Mesenchymal stem cell (in vitro differentiated cells and primary cell): Measurements from ENCODE around the gene AHDC1.

Source experiments
- DNase-seq: peaks from one replicate; pipeline ENCODE4 v3.0.0-alpha.2; 2013
- H2AFZ ChIP-seq: one replicate; pipeline ENCODE4 v1.6.1; 2013; ENCODE audit warnings: low read depth, mild to moderate bottlenecking, control low read depth, inconsistent platforms, low read length, moderate library complexity
- H2AK5ac ChIP-seq: 2 replicates; pipeline ENCODE4 v1.6.1; 2013; ENCODE audit warnings: low read length, moderate library complexity, mild to moderate bottlenecking, inconsistent platforms; ENCODE audit not compliant: severe bottlenecking
- H2BK120ac ChIP-seq: one replicate; pipeline ENCODE4 v1.6.1; 2013; ENCODE audit warnings: low read depth, mild to moderate bottlenecking, inconsistent platforms, low read length, moderate library complexity
- H2BK12ac ChIP-seq, 2 experiments: one replicate each; pipeline ENCODE4 v1.6.1; 2013; ENCODE audit warnings: inconsistent platforms in 2 of 2, low read length in 2 of 2, mild to moderate bottlenecking in 2 of 2, moderate library complexity in 2 of 2, control low read depth in 1 of 2
- H2BK15ac ChIP-seq: one replicate; pipeline ENCODE4 v1.6.1; 2013; ENCODE audit warnings: mild to moderate bottlenecking, low read depth, inconsistent platforms; ENCODE audit not compliant: poor library complexity, severe bottlenecking
- H2BK5ac ChIP-seq: 2 replicates; pipeline ENCODE4 v1.6.1; 2013; ENCODE audit warnings: low read depth, mild to moderate bottlenecking, low read length, control low read depth, inconsistent platforms; ENCODE audit not compliant: poor library complexity, severe bottlenecking
- H3K14ac ChIP-seq, 2 experiments: one replicate each; pipeline ENCODE4 v1.6.1; 2013; ENCODE audit warnings: inconsistent platforms in 2 of 2, low read length in 2 of 2, control low read depth in 1 of 2, mild to moderate bottlenecking in 1 of 2, moderate library complexity in 1 of 2
- H3K18ac ChIP-seq, 2 experiments: one replicate each; pipeline ENCODE4 v1.6.1; 2013; ENCODE audit warnings: inconsistent platforms in 2 of 2, low read length in 2 of 2, control low read depth in 1 of 2, low read depth in 1 of 2, mild to moderate bottlenecking in 1 of 2
- H3K23ac ChIP-seq, 2 experiments: one replicate each; pipeline ENCODE4 v1.6.1; 2013; ENCODE audit warnings: inconsistent platforms in 2 of 2, low read length in 2 of 2, mild to moderate bottlenecking in 2 of 2, moderate library complexity in 2 of 2, control low read depth in 1 of 2
- H3K27ac ChIP-seq: 2 replicates; pipeline ENCODE4 v1.5.1; 2013; ENCODE audit warnings: mild to moderate bottlenecking, moderate library complexity, low read length, control low read depth, inconsistent platforms; ENCODE audit not compliant: poor library complexity, severe bottlenecking
- H3K27me3 ChIP-seq, 2 experiments: 2 replicates each; pipeline versions ENCODE4 v1.6.1 to v1.7.0; 2013; ENCODE audit warnings: low read length in 2 of 2, mild to moderate bottlenecking in 2 of 2, moderate library complexity in 2 of 2, control low read depth in 1 of 2, inconsistent platforms in 1 of 2; ENCODE audit not compliant: control insufficient read depth in 1 of 2, insufficient read depth in 1 of 2
- H3K36me3 ChIP-seq, 2 experiments: 2 replicates each; pipeline versions ENCODE4 v1.6.1 to v1.7.0; 2013; ENCODE audit warnings: low read length in 2 of 2, control low read depth in 1 of 2, inconsistent platforms in 1 of 2, low read depth in 1 of 2, mild to moderate bottlenecking in 1 of 2; ENCODE audit not compliant: insufficient read depth in 2 of 2, control insufficient read depth in 1 of 2
- H3K4ac ChIP-seq, 2 experiments: one replicate each; pipeline ENCODE4 v1.6.1; 2013; ENCODE audit warnings: inconsistent platforms in 2 of 2, low read length in 2 of 2, mild to moderate bottlenecking in 2 of 2, moderate library complexity in 2 of 2, control low read depth in 1 of 2, low read depth in 1 of 2
- H3K4me1 ChIP-seq: 2 replicates; pipeline ENCODE4 v1.6.1; 2013; ENCODE audit warnings: low read depth, low read length, control low read depth; ENCODE audit not compliant: control insufficient read depth, insufficient read depth
- H3K4me2 ChIP-seq: 2 replicates; pipeline ENCODE4 v1.6.1; 2013; ENCODE audit warnings: low read length, mild to moderate bottlenecking, inconsistent platforms; ENCODE audit not compliant: poor library complexity, severe bottlenecking
- H3K4me3 ChIP-seq, 2 experiments: 2 replicates each; pipeline versions ENCODE4 v1.5.1 to v1.7.0; 2013; ENCODE audit warnings: low read length in 2 of 2, mild to moderate bottlenecking in 2 of 2, control low read depth in 1 of 2, low read depth in 1 of 2; ENCODE audit not compliant: insufficient read depth in 1 of 2
- H3K79me1 ChIP-seq: replicated peaks from 2 replicates; pipeline ENCODE4 v1.6.1; 2013; ENCODE audit warnings: mild to moderate bottlenecking, control low read depth, low read length, inconsistent platforms; ENCODE audit not compliant: poor library complexity, severe bottlenecking
- H3K9ac ChIP-seq: 2 replicates; pipeline ENCODE4 v1.7.0; 2013; ENCODE audit warnings: mild to moderate bottlenecking, low read length, moderate library complexity
- H3K9me3 ChIP-seq: 2 replicates; pipeline ENCODE4 v1.7.0; 2013; ENCODE audit warnings: mild to moderate bottlenecking, low read length; ENCODE audit not compliant: control insufficient read depth
- H4K8ac ChIP-seq: one replicate; pipeline ENCODE4 v1.6.1; 2013; ENCODE audit warnings: inconsistent platforms, mild to moderate bottlenecking, low read length, moderate library complexity
- H4K91ac ChIP-seq: one replicate; pipeline ENCODE4 v1.6.1; 2013; ENCODE audit warnings: mild to moderate bottlenecking, low read length, inconsistent platforms
- WGBS: methylation state at CpG from one replicate; pipeline ENCODE4 v1.1.7; 2013; ENCODE audit warnings: mixed read lengths; 5-methylcytosine and 5-hydroxymethylcytosine counted together

AHDC1 gene

DNA sequence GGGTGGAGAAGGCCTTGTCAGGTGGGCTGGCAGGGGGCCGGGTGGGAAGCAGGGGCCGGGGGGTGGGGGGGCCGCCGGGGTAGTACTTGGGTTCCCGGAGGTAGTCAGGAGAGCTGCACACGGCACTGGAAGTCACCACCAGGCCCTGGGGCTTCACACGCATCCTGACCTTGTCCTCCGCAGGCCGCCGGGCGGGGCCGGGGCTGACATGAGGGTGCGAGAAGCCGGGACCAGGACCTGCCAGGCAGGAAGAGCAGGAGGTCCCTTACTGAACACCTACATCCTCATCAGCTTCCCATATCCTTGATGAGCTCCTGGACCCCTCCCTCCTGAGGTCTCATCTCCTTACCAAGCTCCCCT lies 52.0 kb downstream of the AHDC1 start:
- H3K14ac ChIP-seq: no peak overlapping the region
- no peak overlapping the region for H3K23ac ChIP-seq
- peaks cover 15% of the 10 kb centered on the region for H3K4me1 ChIP-seq
- H3K27ac ChIP-seq: no peak overlapping the region
- no peak overlapping the region for H2BK12ac ChIP-seq
- no peak overlapping the region for H4K91ac ChIP-seq
- H2AK5ac ChIP-seq: no peak overlapping the region
- DNase-seq: no peak
- H3K4me2 ChIP-seq: no peak overlapping the region
- H3K36me3 ChIP-seq: peaks cover 52 to 81% of the 10 kb centered on the region in 2 experiments
- H2BK5ac ChIP-seq: no peak overlapping the region
- no peak overlapping the region for H3K4me3 ChIP-seq
- no peaks in the 10 kb centered on the region for H3K27me3 ChIP-seq
- H3K79me1 ChIP-seq: peaks cover 46% of the 10 kb centered on the region
- WGBS: 95% methylated on average over 14 of the region's 14 CpGs
- no peak overlapping the region for H2AFZ ChIP-seq
- no peak overlapping the region for H2BK120ac ChIP-seq
- H2BK15ac ChIP-seq: no peak overlapping the region
- no peak overlapping the region for H3K9ac ChIP-seq
- no peak overlapping the region for H4K8ac ChIP-seq
- no peak overlapping the region for H3K18ac ChIP-seq
- no peaks in the 10 kb centered on the region for H3K9me3 ChIP-seq
- H3K4ac ChIP-seq: no peak overlapping the region

DNA sequence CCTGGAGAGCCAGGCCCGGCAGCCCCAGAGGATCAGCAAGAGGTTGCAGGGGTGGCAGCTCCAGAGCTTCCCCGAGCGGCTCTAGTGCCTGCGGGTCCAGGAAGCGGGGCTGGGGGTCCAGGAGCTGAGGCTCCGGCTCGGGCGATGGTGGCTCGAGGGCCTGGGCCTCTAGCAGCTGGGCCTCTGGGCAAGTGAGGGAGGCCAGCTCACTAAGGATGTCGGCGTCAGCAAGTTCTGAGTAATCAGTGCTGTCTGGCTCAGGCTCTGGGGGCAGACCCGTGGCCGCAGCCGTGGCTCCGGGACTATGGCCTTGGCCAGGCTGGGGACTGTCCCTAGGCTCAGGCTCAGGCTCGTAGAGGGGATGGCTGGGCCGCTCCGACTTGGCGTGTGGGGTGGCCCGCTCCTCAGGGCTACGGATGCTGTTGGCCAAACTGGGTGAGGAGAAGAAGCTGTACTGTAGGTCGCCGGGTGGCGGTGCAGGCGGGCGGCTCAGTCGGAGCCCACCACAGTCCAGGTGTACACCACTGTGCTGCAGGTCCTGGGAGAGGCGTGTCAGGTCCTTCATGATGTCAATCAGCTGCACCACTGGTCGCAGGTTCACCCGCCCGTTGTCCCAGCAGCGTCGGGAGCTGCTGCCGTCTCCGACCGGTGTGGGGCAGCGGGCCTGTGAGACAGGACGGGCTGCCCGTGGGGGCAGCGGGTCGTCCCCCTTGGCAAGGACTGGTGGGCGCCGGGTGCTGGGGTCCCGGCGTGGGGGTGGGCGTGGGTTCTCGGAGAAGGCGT lies 52.6 kb downstream of the AHDC1 start:
- no peak overlapping the region for H3K4me2 ChIP-seq
- no peaks in the 10 kb centered on the region for H3K27me3 ChIP-seq
- H3K79me1 ChIP-seq: peaks cover 51% of the 10 kb centered on the region
- no peak overlapping the region for H3K4ac ChIP-seq
- no peak overlapping the region for H2AFZ ChIP-seq
- no peak for DNase-seq
- H2BK120ac ChIP-seq: no peak overlapping the region
- H3K36me3 ChIP-seq: peaks cover 58 to 86% of the 10 kb centered on the region in 2 experiments
- H3K14ac ChIP-seq: no peak overlapping the region
- H3K18ac ChIP-seq: no peak overlapping the region
- no peak overlapping the region for H3K4me3 ChIP-seq
- no peak overlapping the region for H4K8ac ChIP-seq
- no peak overlapping the region for H2BK5ac ChIP-seq
- H2BK15ac ChIP-seq: peak overlapping the region; percentile 34
- no peaks in the 10 kb centered on the region for H3K9me3 ChIP-seq
- H4K91ac ChIP-seq: no peak overlapping the region
- H2BK12ac ChIP-seq: no peak overlapping the region
- WGBS: 96% methylated on average over 44 of the region's 48 CpGs
- H3K23ac ChIP-seq: no peak overlapping the region
- peaks cover 13% of the 10 kb centered on the region for H3K4me1 ChIP-seq
- peak overlapping the region; percentile 22 for H3K9ac ChIP-seq
- no peak overlapping the region for H3K27ac ChIP-seq
- H2AK5ac ChIP-seq: no peak overlapping the region

DNA sequence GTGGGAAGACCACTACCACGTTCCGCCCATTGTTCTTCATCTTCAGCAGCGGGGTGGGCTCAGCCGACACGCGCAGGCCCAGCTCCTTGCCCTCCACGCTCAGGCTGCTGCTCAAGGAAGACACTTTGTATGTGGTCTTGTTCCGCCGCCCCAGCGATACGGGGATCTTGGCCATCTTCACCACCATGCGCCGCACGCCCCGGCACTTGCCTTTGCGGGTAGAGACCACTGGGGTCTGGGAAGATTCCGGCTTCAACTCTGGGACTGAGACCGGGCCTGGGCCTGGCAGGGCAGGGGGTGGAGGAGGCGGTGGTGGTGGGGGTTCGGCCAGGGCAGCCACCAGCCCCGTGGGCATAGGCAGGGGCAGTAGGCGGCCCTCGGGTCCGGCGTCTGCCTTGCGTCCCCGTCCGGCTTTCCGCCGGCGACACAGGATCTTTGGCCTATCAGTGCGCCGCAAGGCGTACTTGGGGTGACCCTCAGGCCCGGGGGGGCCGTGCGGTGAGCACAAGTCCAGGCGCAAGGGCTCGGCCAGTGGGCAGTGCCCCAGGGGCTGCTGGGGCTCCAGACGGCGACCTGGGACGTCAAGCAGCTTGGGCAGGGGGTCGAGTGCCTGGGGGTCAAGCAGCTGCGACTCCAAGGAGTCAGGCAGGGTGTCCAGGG lies 53.3 kb downstream of the AHDC1 start:
- peaks cover 10% of the 10 kb centered on the region for H3K4me1 ChIP-seq
- H3K18ac ChIP-seq: no peak overlapping the region
- no peak overlapping the region for H3K27ac ChIP-seq
- H4K8ac ChIP-seq: no peak overlapping the region
- H3K79me1 ChIP-seq: peaks cover 52% of the 10 kb centered on the region
- H4K91ac ChIP-seq: no peak overlapping the region
- no peak overlapping the region for H2AK5ac ChIP-seq
- no peak overlapping the region for H2BK12ac ChIP-seq
- H2BK5ac ChIP-seq: no peak overlapping the region
- peaks cover 65 to 88% of the 10 kb centered on the region in 2 experiments for H3K36me3 ChIP-seq
- H2BK15ac ChIP-seq: no peak overlapping the region
- H2AFZ ChIP-seq: no peak overlapping the region
- H3K4me3 ChIP-seq: no peak overlapping the region
- no peaks in the 10 kb centered on the region for H3K9me3 ChIP-seq
- H2BK120ac ChIP-seq: no peak overlapping the region
- no peak overlapping the region for H3K4me2 ChIP-seq
- no peak for DNase-seq
- 96% methylated on average over 44 of the region's 44 CpGs for WGBS
- H3K27me3 ChIP-seq: no peaks in the 10 kb centered on the region
- H3K4ac ChIP-seq: no peak overlapping the region
- no peak overlapping the region for H3K23ac ChIP-seq
- no peak overlapping the region for H3K14ac ChIP-seq
- H3K9ac ChIP-seq: peak overlapping the region; percentile 22

DNA sequence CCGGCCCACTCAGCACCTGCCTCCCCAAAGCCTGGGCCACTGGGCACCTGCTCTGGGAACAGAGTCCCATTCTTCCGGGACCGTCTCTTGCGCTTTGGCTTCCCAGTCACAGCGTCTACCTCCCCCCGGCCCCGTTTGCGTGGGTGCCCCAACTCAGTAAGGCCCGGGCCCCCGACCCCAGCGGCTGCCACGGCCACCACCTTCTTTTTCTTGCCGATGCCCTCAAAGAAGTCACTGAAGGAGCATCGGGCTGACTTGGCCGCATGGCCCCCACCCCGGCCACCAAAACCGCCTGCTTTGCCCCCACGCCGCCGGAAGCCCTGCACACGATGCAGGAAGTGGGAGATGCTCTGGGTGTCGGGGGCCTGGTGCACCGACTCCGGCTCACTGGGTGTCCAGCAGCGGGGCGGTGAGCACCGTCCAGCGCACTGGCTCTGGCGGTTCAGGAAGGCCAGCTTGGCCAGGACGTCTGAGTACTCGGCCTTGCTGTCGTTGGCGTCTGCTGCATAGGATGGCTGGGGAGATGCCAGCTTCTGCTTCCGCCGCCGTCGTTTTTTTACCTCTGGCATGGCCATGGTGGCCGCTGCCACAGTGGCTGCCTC lies 54.0 kb downstream of the AHDC1 start:
- 97% methylated on average over 38 of the region's 38 CpGs for WGBS
- Histone ChIP-seq H3K9ac (no peak overlapping the region), H2AK5ac (no peak overlapping the region), H3K4me3 (no peak overlapping the region), H3K79me1 (peaks cover 53% of the 10 kb centered on the region), H2BK12ac (no peak overlapping the region), H3K27me3 (no peaks in the 10 kb centered on the region), H3K27ac (no peak overlapping the region), H2AFZ (no peak overlapping the region), H3K4me1 (peaks cover 9% of the 10 kb centered on the region), H3K4ac (no peak overlapping the region), H4K91ac (no peak overlapping the region), H3K23ac (no peak overlapping the region), H2BK5ac (no peak overlapping the region), H3K18ac (no peak overlapping the region), H3K36me3 (peaks cover 67 to 88% of the 10 kb centered on the region in 2 experiments), H3K14ac (no peak overlapping the region), H3K9me3 (no peaks in the 10 kb centered on the region), H3K4me2 (no peak overlapping the region), H2BK15ac (no peak overlapping the region), H4K8ac (no peak overlapping the region), H2BK120ac (no peak overlapping the region)
- DNase-seq: no peak
